Bronchial epithelial cell (primary cell): Measurements from ENCODE around the gene NOL8. TPM values are rescaled to one million over a fixed set of nuclear protein-coding genes. Genes with fewer than 3 reads are reported as not detected.

ENCODE experiments used
- DNase-seq: peaks from one replicate; pipeline ENCODE4 v3.0.0-alpha.2; 2010; ENCODE audit warnings: low read depth
- FAIRE-seq: peaks from 2 replicates; lab custom pipeline; 2011; peaks lifted over from hg19 to GRCh38; lab: Jason Lieb, UNC
- H3K27me3 ChIP-seq: 2 replicates; pipeline ENCODE4 v1.5.1; 2011; ENCODE audit warnings: low read length; ENCODE audit not compliant: control insufficient read depth, insufficient read depth
- H3K36me3 ChIP-seq: 2 replicates; pipeline ENCODE4 v1.5.1; 2011; ENCODE audit warnings: low read length; ENCODE audit not compliant: control insufficient read depth, insufficient read depth
- H3K4me3 ChIP-seq: 2 replicates; pipeline ENCODE4 v1.5.1; 2011; ENCODE audit warnings: mild to moderate bottlenecking, low read depth, low read length, control low read depth
- CTCF ChIP-seq: IDR thresholded peaks from 2 replicates; pipeline ENCODE4 v1.5.1; 2011; ENCODE audit warnings: mild to moderate bottlenecking, moderate library complexity, low read length, control low read depth, inconsistent platforms; ENCODE audit not compliant: insufficient read depth, severe bottlenecking
- total RNA-seq: library from RNA; depleted of rRNA; stranded (reverse); fragments of >200 nt; gene quantifications from 2 replicates; pipeline ENCODE4 v1.2.1, GENCODE V29; 2014

NOL8 gene
- total RNA-seq, 1 donor from 2014 or later = 19.7 TPM

- Histone ChIP-seq H3K4me3 (no peak overlapping the region), H3K36me3 (no peaks in the 10 kb centered on the region), H3K27me3 (no peaks in the 10 kb centered on the region)
- FAIRE-seq = no peak
- DNase-seq = no peak
- no peak for TF ChIP-seq CTCF
Measured at GRCh38 chr9:92333282-92333634, 8.1 kb upstream of the NOL8 start.

GRCh38 chr9:92332577-92333281, 7.6 kb upstream of the NOL8 start:
- TF ChIP-seq CTCF = no peak
- Histone ChIP-seq H3K36me3 (no peaks in the 10 kb centered on the region), H3K27me3 (no peaks in the 10 kb centered on the region), H3K4me3 (no peak overlapping the region)
- DNase-seq = no peak
- FAIRE-seq = no peak

GRCh38 chr9:92328225-92328624, 3.1 kb upstream of the NOL8 start:
- no peak for FAIRE-seq
- DNase-seq = peak; percentile 53
- TF ChIP-seq CTCF = peak; percentile 28
- Histone ChIP-seq H3K36me3 (no peaks in the 10 kb centered on the region), H3K27me3 (no peaks in the 10 kb centered on the region), H3K4me3 (no peak overlapping the region)

- Histone ChIP-seq H3K36me3 (peaks cover 3% of the 10 kb centered on the region), H3K27me3 (no peaks in the 10 kb centered on the region), H3K4me3 (no peak overlapping the region)
- FAIRE-seq (no peak), DNase-seq (peak; percentile 81)
- no peak for TF ChIP-seq CTCF
Measured at GRCh38 chr9:92327283-92327850, 2.2 kb upstream of the NOL8 start.

- Histone ChIP-seq H3K36me3 (peaks cover 4% of the 10 kb centered on the region), H3K27me3 (no peaks in the 10 kb centered on the region), H3K4me3 (peak overlapping the region; percentile 92)
- FAIRE-seq (no peak), DNase-seq (peak; percentile 20)
- no peak for TF ChIP-seq CTCF
Measured at GRCh38 chr9:92325991-92326500, 896 bp upstream of the NOL8 start.
